ENCODE measurements around the gene ATP6AP2. TPM values are rescaled to one million over a fixed set of nuclear protein-coding genes. Genes with fewer than 3 reads are reported as not detected.
A peak's percentile ranks its signal among the peaks of the same experiment; 100 is the strongest.

Gene ATP6AP2
- total RNA-seq, 4 donors from 2014 or later = 213 to 287 (median 270) TPM

GRCh38 chrX:40544343-40545266 is 36.2 kb upstream of the ATP6AP2 start:
- WGBS, 2 donors = 28 to 35% methylated on average over 9 to 13 of the region's 13 CpGs
- peak overlapping the region; percentile 80 to 93 (median 89) for H3K27ac ChIP-seq
- H3K9me3 ChIP-seq = no peaks in the 10 kb centered on the region
- no peaks in the 10 kb centered on the region for H3K27me3 ChIP-seq
- intact Hi-C loops (cut with DNase I) = loop anchor here (10.0 kb wide), 1 partner anchor 100 kb away; the partner anchor contains the start of gene CXorf38
- TF ChIP-seq POLR2A (IDR thresholded peaks at IDR 0.05) (no peak), CTCF (IDR thresholded peaks at IDR 0.05) (no peak)
- peak; percentile 63 to 78 for DNase-seq
- H3K4me3 ChIP-seq (replicated peaks in 1 of 3) = no peak overlapping the region
- no peaks in the 10 kb centered on the region for H3K36me3 ChIP-seq
- peaks cover 22 to 29% of the 10 kb centered on the region in 2 donors for H3K4me1 ChIP-seq

- intact Hi-C loops (cut with DNase I) = loop anchor here (10.0 kb wide), 1 partner anchor 98 kb away; the partner anchor contains the start of gene CXorf38
- H3K4me1 ChIP-seq = peaks cover 18 to 29% of the 10 kb centered on the region in 2 donors
- no peaks in the 10 kb centered on the region for H3K9me3 ChIP-seq
- no peaks in the 10 kb centered on the region for H3K27me3 ChIP-seq
- TF ChIP-seq POLR2A (IDR thresholded peaks at IDR 0.05) (no peak), CTCF (IDR thresholded peaks at IDR 0.05) (no peak)
- H3K4me3 ChIP-seq (replicated peaks in 1 of 3) = no peak overlapping the region
- no peak overlapping the region for H3K27ac ChIP-seq
- H3K36me3 ChIP-seq = no peaks in the 10 kb centered on the region
- no peak for DNase-seq
- 91 to 92% methylated on average over 2 of the region's 2 CpGs for WGBS, 2 donors
Measured at GRCh38 chrX:40546870-40547269, 33.9 kb upstream of the ATP6AP2 start.

- no peak overlapping the region for H3K27ac ChIP-seq
- intact Hi-C loops (cut with DNase I) = no loop called here
- H3K4me1 ChIP-seq = peaks cover 6 to 12% of the 10 kb centered on the region in 2 donors
- TF ChIP-seq CTCF (IDR thresholded peaks at IDR 0.05) (no peak), POLR2A (IDR thresholded peaks at IDR 0.05) (no peak)
- H3K27me3 ChIP-seq = no peaks in the 10 kb centered on the region
- H3K9me3 ChIP-seq = no peaks in the 10 kb centered on the region
- H3K4me3 ChIP-seq (replicated peaks in 1 of 3) = no peak overlapping the region
- no peaks in the 10 kb centered on the region for H3K36me3 ChIP-seq
- DNase-seq = peak; percentile 82 to 83
- 29 to 40% methylated on average over 8 to 9 of the region's 9 CpGs for WGBS, 2 donors
Measured at GRCh38 chrX:40550066-40550465, 30.7 kb upstream of the ATP6AP2 start.

GRCh38 chrX:40552768-40553167 is 28.0 kb upstream of the ATP6AP2 start:
- Histone ChIP-seq H3K36me3 (no peaks in the 10 kb centered on the region), H3K4me3 (replicated peaks in 1 of 3) (no peak overlapping the region), H3K27me3 (no peaks in the 10 kb centered on the region), H3K4me1 (peaks cover 0 to under 1% of the 10 kb centered on the region in 2 donors), H3K27ac (no peak overlapping the region), H3K9me3 (no peaks in the 10 kb centered on the region)
- TF ChIP-seq POLR2A (IDR thresholded peaks at IDR 0.05) = no peak
- TF ChIP-seq CTCF (IDR thresholded peaks at IDR 0.05) = no peak
- intact Hi-C loops (cut with DNase I) = no loop called here
- DNase-seq = no peak
- WGBS, 2 donors = 60 to 67% methylated on average over 5 of the region's 5 CpGs

- no peak for DNase-seq
- TF ChIP-seq POLR2A (IDR thresholded peaks at IDR 0.05) (no peak), CTCF (IDR thresholded peaks at IDR 0.05) (no peak)
- 95 to 100% methylated on average over 4 of the region's 4 CpGs for WGBS, 2 donors
- Histone ChIP-seq H3K36me3 (no peaks in the 10 kb centered on the region), H3K9me3 (no peaks in the 10 kb centered on the region), H3K27ac (no peak overlapping the region), H3K4me1 (no peaks in the 10 kb centered on the region), H3K4me3 (replicated peaks in 1 of 3) (no peak overlapping the region), H3K27me3 (no peaks in the 10 kb centered on the region)
- intact Hi-C loops (cut with DNase I) = no loop called here
Measured at GRCh38 chrX:40558590-40558989, 22.2 kb upstream of the ATP6AP2 start.

All from thyroid gland (tissue), 4 donors.